Measurements from ENCODE around the gene CXCL11. TPM values are rescaled to one million over a fixed set of nuclear protein-coding genes. Genes with fewer than 3 reads are reported as not detected.
A peak's percentile ranks its signal among the peaks of the same experiment; 100 is the strongest.

The CXCL11 gene
- total RNA-seq, 1 experiment from 2014 or later: 6.0 TPM

GRCh38 chr4:76059750-76060149 is 23.9 kb upstream of the CXCL11 start:
- Mint-ChIP-seq H3K9me3 (ENCODE audit: low read depth, unreplicated experiment) (no peaks in the 10 kb centered on the region), H3K4me1 (ENCODE audit: low read depth, unreplicated experiment) (peaks cover 35% of the 10 kb centered on the region), H3K4me3 (ENCODE audit: low read depth, unreplicated experiment) (no peak overlapping the region), H3K36me3 (ENCODE audit: insufficient read depth, unreplicated experiment) (no peaks in the 10 kb centered on the region), H3K27ac (ENCODE audit: unreplicated experiment) (no peak overlapping the region), H3K27me3 (ENCODE audit: unreplicated experiment) (no peaks in the 10 kb centered on the region)
- intact Hi-C loops (cut with micrococcal nuclease; ENCODE audit: unreplicated experiment): loop anchor here (2.0 kb wide), 1 partner anchor 53 kb away; the partner anchor contains the start of gene CXCL9
- TF ChIP-seq CTCF (IDR thresholded peaks at IDR 0.05; ENCODE audit: unreplicated experiment): no peak
- BruUV-seq (replicated peaks): no TSS peak
- no peak for DNase-seq
- CTCF ChIA-PET: no interaction called here

GRCh38 chr4:76058888-76059426 is 23.1 kb upstream of the CXCL11 start:
- no peak for TF ChIP-seq CTCF (IDR thresholded peaks at IDR 0.05; ENCODE audit: unreplicated experiment)
- intact Hi-C loops (cut with micrococcal nuclease; ENCODE audit: unreplicated experiment): no loop called here
- CTCF ChIA-PET: no interaction called here
- Mint-ChIP-seq H3K36me3 (ENCODE audit: insufficient read depth, unreplicated experiment) (no peaks in the 10 kb centered on the region), H3K9me3 (ENCODE audit: low read depth, unreplicated experiment) (no peaks in the 10 kb centered on the region), H3K27me3 (ENCODE audit: unreplicated experiment) (no peaks in the 10 kb centered on the region), H3K4me1 (ENCODE audit: low read depth, unreplicated experiment) (peaks cover 39% of the 10 kb centered on the region), H3K4me3 (ENCODE audit: low read depth, unreplicated experiment) (peak overlapping the region; percentile 1), H3K27ac (ENCODE audit: unreplicated experiment) (peak overlapping the region; percentile 54)
- no TSS peak for BruUV-seq (replicated peaks)
- DNase-seq: peak; percentile 9

- CTCF ChIA-PET: no interaction called here
- H3K36me3 Mint-ChIP-seq (ENCODE audit: insufficient read depth, unreplicated experiment): no peaks in the 10 kb centered on the region
- no peak for TF ChIP-seq CTCF (IDR thresholded peaks at IDR 0.05; ENCODE audit: unreplicated experiment)
- no peaks in the 10 kb centered on the region for H3K9me3 Mint-ChIP-seq (ENCODE audit: low read depth, unreplicated experiment)
- H3K27me3 Mint-ChIP-seq (ENCODE audit: unreplicated experiment): no peaks in the 10 kb centered on the region
- no peak overlapping the region for H3K27ac Mint-ChIP-seq (ENCODE audit: unreplicated experiment)
- DNase-seq: no peak
- intact Hi-C loops (cut with micrococcal nuclease; ENCODE audit: unreplicated experiment): no loop called here
- no peak overlapping the region for H3K4me3 Mint-ChIP-seq (ENCODE audit: low read depth, unreplicated experiment)
- peaks cover 44% of the 10 kb centered on the region for H3K4me1 Mint-ChIP-seq (ENCODE audit: low read depth, unreplicated experiment)
- no TSS peak for BruUV-seq (replicated peaks)
These were observed 22.4 kb upstream of the CXCL11 start for GRCh38 chr4:76058302-76058701.

GRCh38 chr4:76055421-76055820 is 19.6 kb upstream of the CXCL11 start:
- Mint-ChIP-seq H3K27ac (ENCODE audit: unreplicated experiment) (no peak overlapping the region), H3K4me3 (ENCODE audit: low read depth, unreplicated experiment) (no peak overlapping the region), H3K9me3 (ENCODE audit: low read depth, unreplicated experiment) (no peaks in the 10 kb centered on the region), H3K4me1 (ENCODE audit: low read depth, unreplicated experiment) (peaks cover 29% of the 10 kb centered on the region), H3K27me3 (ENCODE audit: unreplicated experiment) (no peaks in the 10 kb centered on the region), H3K36me3 (ENCODE audit: insufficient read depth, unreplicated experiment) (no peaks in the 10 kb centered on the region)
- BruUV-seq (replicated peaks): no TSS peak
- CTCF ChIA-PET: no interaction called here
- TF ChIP-seq CTCF (IDR thresholded peaks at IDR 0.05; ENCODE audit: unreplicated experiment): no peak
- intact Hi-C loops (cut with micrococcal nuclease; ENCODE audit: unreplicated experiment): no loop called here
- no peak for DNase-seq

Data from Calu3 (cell line).